Tibial artery (tissue), 4 donors: ENCODE measurements around the gene ZFAND3.

Experiments used
- DNase-seq, 2 donors: peaks; one replicate each; pipeline ENCODE4 v3.0.0-alpha.2; 2019
- H3K27ac ChIP-seq, 2 donors: fragments of 200-600 bp; sonication (generic) in 1 of 2; 1 replicate in 1 of 2; 2 replicates in 1 of 2; pipeline ENCODE4 v1.5.1; 2018 to 2019; ENCODE audit warnings: mild to moderate bottlenecking in 1 of 2
- H3K27me3 ChIP-seq, 2 donors: fragments of 200-600 bp; sonication (generic) in 1 of 2; one replicate each; pipeline versions ENCODE4 v1.5.1 to v1.6.0; 2016 to 2019
- H3K36me3 ChIP-seq, 3 donors: fragments of 200-600 bp; sonication (generic) in 2 of 3; one replicate each; pipeline ENCODE4 v1.5.1; 2016 to 2019; ENCODE audit warnings: mild to moderate bottlenecking in 2 of 3
- H3K4me1 ChIP-seq, 4 donors: fragments of 200-600 bp; sonication (generic) in 2 of 4; 1 replicate in 3 of 4; 2 replicates in 1 of 4; pipeline ENCODE4 v1.5.1; 2016 to 2019
- H3K4me3 ChIP-seq, 2 donors: fragments of 200-600 bp; sonication (generic) in 1 of 2; 1 replicate in 1 of 2; 2 replicates in 1 of 2; pipeline ENCODE4 v1.5.1; 2018 to 2019; ENCODE audit warnings: mild to moderate bottlenecking in 2 of 2
- H3K9me3 ChIP-seq, 3 donors: fragments of 200-600 bp; sonication (generic) in 1 of 3; one replicate each; pipeline ENCODE4 v1.5.1; 2016 to 2019
- intact Hi-C: fragments of 100-400 bp; cut with DNase I; formaldehyde crosslinking; loops from one replicate; pipeline ENCODE4 v1.15.0; 2023; ENCODE audit warnings: low total_unique reads
- TF ChIP-seq, protein P1 (sequence below), 2 experiments: fragments of 200-600 bp in 1 of 2; fragments of 450-650 bp in 1 of 2; IDR thresholded peaks; one replicate each; pipeline ENCODE4 v1.5.1; 2017 to 2019; ENCODE audit warnings: antibody characterized with exemption in 2 of 2, mild to moderate bottlenecking in 1 of 2, moderate library complexity in 1 of 2

ZFAND3 gene

GRCh38 chr6:37866590-37867507, 47.3 kb downstream of the ZFAND3 start:
- Histone ChIP-seq H3K9me3 (peaks cover 0 to 3% (median 2%) of the 10 kb centered on the region in 3 donors), H3K4me1 (peaks cover 0 to 61% (median 2%) of the 10 kb centered on the region in 4 donors), H3K27ac (no peak overlapping the region), H3K4me3 (no peak overlapping the region), H3K27me3 (no peaks in the 10 kb centered on the region), H3K36me3 (no peaks in the 10 kb centered on the region)
- intact Hi-C loops: loop anchor here (10.0 kb wide), 1 partner anchor 82 kb away; no protein-coding TSS in a partner anchor
- TF ChIP-seq, protein P1, sequence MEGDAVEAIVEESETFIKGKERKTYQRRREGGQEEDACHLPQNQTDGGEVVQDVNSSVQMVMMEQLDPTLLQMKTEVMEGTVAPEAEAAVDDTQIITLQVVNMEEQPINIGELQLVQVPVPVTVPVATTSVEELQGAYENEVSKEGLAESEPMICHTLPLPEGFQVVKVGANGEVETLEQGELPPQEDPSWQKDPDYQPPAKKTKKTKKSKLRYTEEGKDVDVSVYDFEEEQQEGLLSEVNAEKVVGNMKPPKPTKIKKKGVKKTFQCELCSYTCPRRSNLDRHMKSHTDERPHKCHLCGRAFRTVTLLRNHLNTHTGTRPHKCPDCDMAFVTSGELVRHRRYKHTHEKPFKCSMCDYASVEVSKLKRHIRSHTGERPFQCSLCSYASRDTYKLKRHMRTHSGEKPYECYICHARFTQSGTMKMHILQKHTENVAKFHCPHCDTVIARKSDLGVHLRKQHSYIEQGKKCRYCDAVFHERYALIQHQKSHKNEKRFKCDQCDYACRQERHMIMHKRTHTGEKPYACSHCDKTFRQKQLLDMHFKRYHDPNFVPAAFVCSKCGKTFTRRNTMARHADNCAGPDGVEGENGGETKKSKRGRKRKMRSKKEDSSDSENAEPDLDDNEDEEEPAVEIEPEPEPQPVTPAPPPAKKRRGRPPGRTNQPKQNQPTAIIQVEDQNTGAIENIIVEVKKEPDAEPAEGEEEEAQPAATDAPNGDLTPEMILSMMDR (IDR thresholded peaks at IDR 0.05): no peak
- no peak for DNase-seq

DNA sequence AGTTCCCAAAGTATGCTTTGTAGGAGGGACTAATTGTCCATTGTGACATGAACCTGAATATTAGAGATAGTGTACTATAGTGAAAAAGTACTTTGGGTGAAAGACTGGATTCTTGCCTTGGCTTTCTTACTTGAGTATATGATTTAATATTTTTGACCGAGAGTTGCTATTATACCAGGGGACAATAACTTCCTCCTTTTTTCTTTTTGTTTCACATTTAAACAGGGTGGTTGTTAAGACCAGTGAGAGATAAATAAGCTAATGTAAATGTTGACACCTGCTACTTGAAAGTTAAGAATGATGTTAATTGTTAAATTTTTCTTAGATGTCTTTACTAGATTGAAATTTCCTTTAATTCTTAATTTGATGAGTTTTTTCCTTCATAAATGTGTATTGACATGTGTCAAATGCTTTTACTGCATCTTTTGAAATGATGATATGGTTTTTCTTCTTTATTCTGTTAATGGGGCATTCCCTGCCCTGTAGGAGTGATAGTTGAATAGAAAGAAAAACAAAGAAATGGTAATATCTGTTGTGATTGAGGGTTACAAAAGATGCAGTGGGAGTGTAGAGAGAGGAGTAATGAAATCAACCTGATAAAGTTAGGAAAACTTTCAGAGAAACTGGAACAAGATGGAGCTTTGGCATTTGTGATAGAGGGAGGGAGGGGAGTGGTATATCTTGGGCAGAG, 48.4 kb downstream of the ZFAND3 start:
- Histone ChIP-seq H3K27ac (no peak overlapping the region), H3K9me3 (peaks cover 0 to 6% (median 3%) of the 10 kb centered on the region in 3 donors), H3K4me1 (peaks cover 0 to 51% (median 2%) of the 10 kb centered on the region in 4 donors), H3K4me3 (no peak overlapping the region), H3K36me3 (no peaks in the 10 kb centered on the region), H3K27me3 (no peaks in the 10 kb centered on the region)
- intact Hi-C loops: loop anchor here (10.0 kb wide), 1 partner anchor 83 kb away; no protein-coding TSS in a partner anchor
- TF ChIP-seq, protein P1 (IDR thresholded peaks at IDR 0.05): no peak
- DNase-seq: no peak

GRCh38 chr6:37868447-37868825, 48.9 kb downstream of the ZFAND3 start:
- Histone ChIP-seq H3K27ac (no peak overlapping the region), H3K27me3 (no peaks in the 10 kb centered on the region), H3K4me3 (no peak overlapping the region), H3K36me3 (no peaks in the 10 kb centered on the region), H3K9me3 (peaks cover 0 to 6% (median 3%) of the 10 kb centered on the region in 3 donors), H3K4me1 (peaks cover 0 to 46% (median 0%) of the 10 kb centered on the region in 4 donors)
- no peak for DNase-seq
- intact Hi-C loops: loop anchor here (10.0 kb wide), 1 partner anchor 84 kb away; no protein-coding TSS in a partner anchor
- TF ChIP-seq, protein P1 (IDR thresholded peaks at IDR 0.05): no peak

DNA sequence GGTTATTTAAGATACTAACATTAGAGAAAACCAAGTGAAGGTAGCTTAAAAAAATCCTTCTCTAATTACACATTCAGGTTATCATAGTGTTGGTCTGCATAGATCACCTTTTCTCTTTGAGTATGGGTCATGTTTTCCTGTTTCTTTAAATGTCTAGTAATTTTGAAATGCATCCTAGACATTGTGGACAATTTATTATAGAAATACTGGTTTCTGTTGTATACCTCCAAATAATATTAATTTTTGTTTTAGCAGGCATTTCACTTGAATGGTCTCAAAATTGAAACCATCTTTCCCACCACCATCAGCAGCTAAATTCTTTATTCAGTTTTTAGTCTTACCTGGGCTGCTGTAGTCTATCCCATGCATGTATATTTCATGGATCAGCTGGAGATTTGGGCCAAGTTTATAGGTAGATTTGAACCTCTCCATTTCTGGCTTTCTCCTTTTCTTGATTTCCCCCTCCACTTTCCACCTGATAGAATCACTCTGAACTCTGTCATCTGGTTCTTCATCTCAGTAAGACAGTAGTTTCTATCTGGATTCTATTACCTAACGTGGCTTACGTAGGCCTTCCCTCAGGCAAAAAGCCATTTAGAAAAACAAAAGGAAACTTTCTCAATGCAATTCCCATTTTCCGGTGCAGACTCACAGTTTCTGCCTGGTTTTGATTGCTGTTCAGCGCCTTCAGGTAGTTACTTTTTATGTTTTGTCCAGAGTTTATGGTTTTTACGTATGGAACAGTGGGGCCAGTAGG, 52.3 kb downstream of the ZFAND3 start:
- Histone ChIP-seq H3K9me3 (peaks cover 0 to 6% (median 3%) of the 10 kb centered on the region in 3 donors), H3K27ac (no peak overlapping the region), H3K4me1 (peaks cover 0 to 36% (median 1%) of the 10 kb centered on the region in 4 donors), H3K27me3 (no peaks in the 10 kb centered on the region), H3K36me3 (no peaks in the 10 kb centered on the region), H3K4me3 (no peak overlapping the region)
- intact Hi-C loops: no loop called here
- no peak for DNase-seq
- TF ChIP-seq, protein P1 (IDR thresholded peaks at IDR 0.05): no peak

- Histone ChIP-seq H3K27me3 (no peaks in the 10 kb centered on the region), H3K27ac (no peak overlapping the region), H3K4me3 (no peak overlapping the region), H3K4me1 (peaks cover 0 to 36% (median 3%) of the 10 kb centered on the region in 4 donors), H3K36me3 (no peaks in the 10 kb centered on the region), H3K9me3 (peaks cover 0 to 6% (median 3%) of the 10 kb centered on the region in 3 donors)
- intact Hi-C loops: no loop called here
- DNase-seq: no peak
- TF ChIP-seq, protein P1 (IDR thresholded peaks at IDR 0.05): no peak
Observed at GRCh38 chr6:37872373-37872745, 52.8 kb downstream of the ZFAND3 start.
